ENCODE measurements around the gene MOAP1.
"Not testable (repeated sequence)": the region's sequence is repeated elsewhere in the genome, so short reads cannot be mapped to it uniquely, and the experiment has no call there.

Gene MOAP1

DNA sequence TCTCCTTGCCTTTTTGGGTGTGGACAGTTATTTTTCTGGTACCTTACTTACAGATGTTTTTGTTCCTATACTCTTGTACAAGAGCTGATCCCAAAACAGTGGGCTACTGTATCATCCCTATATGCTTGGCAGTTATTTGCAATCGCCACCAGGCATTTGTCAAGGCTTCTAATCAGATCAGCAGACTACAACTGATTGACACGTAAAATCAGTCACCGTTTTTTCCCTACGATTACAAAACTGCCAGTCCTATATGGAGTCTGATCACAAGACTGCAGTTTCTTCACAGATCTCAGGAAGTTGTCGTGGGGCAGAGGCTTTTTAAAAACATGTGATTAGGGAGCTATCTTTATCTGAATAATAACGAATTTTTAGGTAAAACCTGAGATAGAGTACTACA, 1.8 kb upstream of the MOAP1 start:
- Histone ChIP-seq H3K4me3 (peak overlapping the region; percentile 95; the same call in 1 of the 2 replicates), H3K36me3 (peaks cover 40% of the 10 kb centered on the region), H3K4me1 (peaks cover 35% of the 10 kb centered on the region), H3K27ac (no peak overlapping the region), H3K9me3 (no peaks in the 10 kb centered on the region), H3K27me3 (no peaks in the 10 kb centered on the region), H3K4me2 (peak overlapping the region; percentile 73), H4K20me1 (peaks cover 19% of the 10 kb centered on the region), H3K9ac (peak overlapping the region; percentile 93)
- TF ChIP-seq Cebpa-rat (IDR thresholded peaks at IDR 0.05) = no peak

DNA sequence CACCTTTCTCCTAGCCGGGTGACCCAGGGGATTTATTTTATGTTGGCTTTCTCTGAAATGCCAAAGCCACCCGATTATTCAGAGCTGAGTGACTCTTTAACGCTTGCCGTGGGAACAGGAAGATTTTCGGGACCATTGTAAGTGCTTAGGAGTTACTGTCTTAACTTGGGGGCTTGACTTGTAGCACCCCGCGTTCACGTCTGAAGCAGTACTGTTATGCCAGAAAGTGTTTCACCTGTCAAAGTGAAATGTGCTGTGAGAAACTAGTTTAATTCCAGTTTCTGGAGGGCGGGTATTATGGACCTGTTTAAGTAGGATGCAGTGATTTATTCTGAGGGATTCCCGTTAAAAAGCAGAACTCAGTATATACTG, 638 bp upstream of the MOAP1 start:
- Histone ChIP-seq H3K4me3 (peak overlapping the region; percentile 95), H3K4me1 (peaks cover 35% of the 10 kb centered on the region), H3K9me3 (no peaks in the 10 kb centered on the region), H3K27ac (peak overlapping the region; percentile 92), H3K36me3 (peaks cover 39% of the 10 kb centered on the region), H4K20me1 (peaks cover 19% of the 10 kb centered on the region), H3K9ac (peak overlapping the region; percentile 93), H3K4me2 (peak overlapping the region; percentile 73), H3K27me3 (no peaks in the 10 kb centered on the region)
- TF ChIP-seq Cebpa-rat (IDR thresholded peaks at IDR 0.05) = no peak

DNA sequence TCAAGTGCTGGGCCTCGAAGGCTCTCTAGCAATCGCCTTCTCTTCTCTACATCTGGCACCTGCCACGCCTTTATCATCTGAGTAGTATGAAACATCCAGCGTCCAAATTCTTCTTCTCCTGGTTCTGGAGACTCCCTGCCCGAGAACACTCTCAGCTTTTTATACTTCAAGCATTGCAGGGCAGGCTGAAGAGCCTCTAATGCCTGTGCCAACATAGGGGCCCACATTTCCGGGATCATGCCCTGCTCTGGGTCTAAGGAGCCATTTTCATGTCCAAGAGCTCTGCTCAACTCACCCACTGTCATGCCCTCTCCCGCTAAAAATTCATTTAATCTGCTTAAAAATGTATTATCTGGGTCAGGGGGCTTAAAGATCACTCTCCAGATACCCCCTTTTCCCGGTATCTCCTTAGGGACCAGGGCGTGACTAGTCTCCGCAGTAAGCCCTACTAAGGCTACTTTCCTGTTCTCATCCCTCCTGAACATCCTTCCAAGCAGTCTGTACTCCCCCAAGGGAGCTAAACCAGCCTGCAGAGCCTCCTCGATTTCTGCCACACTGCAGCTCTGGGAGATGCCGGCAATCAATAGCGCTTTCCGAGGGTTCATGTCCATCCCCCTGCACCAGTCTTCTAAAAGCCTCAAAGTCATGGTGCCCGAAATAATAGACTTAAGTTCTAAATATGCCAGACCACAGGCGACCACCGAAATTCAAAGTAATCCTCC, 940 bp downstream of the MOAP1 start:
- Histone ChIP-seq H3K27me3 (no peaks in the 10 kb centered on the region), H4K20me1 (peaks cover 19% of the 10 kb centered on the region), H3K4me1 (peaks cover 35% of the 10 kb centered on the region), H3K4me3 (peak overlapping the region; percentile 95), H3K9me3 (no peaks in the 10 kb centered on the region), H3K27ac (peak overlapping the region; percentile 92), H3K4me2 (peak overlapping the region; percentile 97), H3K9ac (peak overlapping the region; percentile 93), H3K36me3 (peaks cover 39% of the 10 kb centered on the region)
- no peak for TF ChIP-seq Cebpa-rat (IDR thresholded peaks at IDR 0.05)

DNA sequence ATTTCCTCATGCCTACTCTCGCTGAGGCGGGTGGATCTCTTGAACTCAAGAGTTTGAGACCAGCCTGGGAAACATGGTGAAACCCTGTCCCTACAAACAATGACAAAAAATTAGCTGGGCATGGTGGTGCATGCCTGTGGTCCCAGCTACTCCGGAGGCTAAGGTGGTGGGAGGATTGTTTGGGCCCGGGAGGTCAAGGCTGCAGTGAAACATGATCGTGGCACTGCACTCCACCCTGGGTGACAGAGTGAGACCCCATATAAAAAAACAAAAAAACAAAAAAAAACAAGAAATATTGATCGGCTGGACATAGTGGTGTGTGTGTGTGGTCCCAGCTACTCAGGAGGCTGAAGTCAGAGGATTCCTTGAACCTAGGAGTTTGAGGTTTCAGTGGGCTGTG, 9.2 kb downstream of the MOAP1 start:
- H3K36me3 ChIP-seq = no peaks in the 10 kb centered on the region
- no peak overlapping the region for H3K4me2 ChIP-seq

DNA sequence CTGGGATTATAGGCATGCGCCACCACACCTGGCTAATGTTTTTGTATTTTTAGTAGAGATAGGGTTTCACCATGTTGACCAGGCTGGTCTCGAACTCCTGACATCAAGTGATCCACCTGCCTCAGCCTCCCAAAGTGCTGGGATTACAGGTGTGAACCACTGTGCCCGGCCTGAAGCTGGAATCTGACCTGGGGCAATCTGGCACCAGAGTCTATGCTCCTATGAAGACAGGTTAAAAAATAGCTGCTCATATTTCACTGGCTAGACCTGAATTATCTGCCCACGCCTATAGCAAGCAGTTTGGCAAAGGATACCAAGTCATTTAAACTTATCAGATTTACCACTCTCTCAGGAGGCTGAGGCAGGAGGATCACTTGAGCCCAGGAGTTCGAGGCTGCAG, 10.0 kb downstream of the MOAP1 start:
- not testable (repeated sequence) for H4K20me1 ChIP-seq, H3K4me2 ChIP-seq, H3K9me3 ChIP-seq, H3K27me3 ChIP-seq, H3K4me3 ChIP-seq, H3K36me3 ChIP-seq, H3K4me1 ChIP-seq, H3K9ac ChIP-seq, H3K27ac ChIP-seq

More for the DNA sequence above, 9.2 kb downstream of the MOAP1 start:
- H3K4me1 ChIP-seq = no peaks in the 10 kb centered on the region
- H3K4me3 ChIP-seq = no peak overlapping the region
- no peak overlapping the region for H3K9ac ChIP-seq
- no peaks in the 10 kb centered on the region for H3K9me3 ChIP-seq
- no peaks in the 10 kb centered on the region for H3K27me3 ChIP-seq
- H3K27ac ChIP-seq = no peak overlapping the region
- TF ChIP-seq Cebpa-rat (IDR thresholded peaks at IDR 0.05) = no peak
- H4K20me1 ChIP-seq = no peaks in the 10 kb centered on the region

DNA sequence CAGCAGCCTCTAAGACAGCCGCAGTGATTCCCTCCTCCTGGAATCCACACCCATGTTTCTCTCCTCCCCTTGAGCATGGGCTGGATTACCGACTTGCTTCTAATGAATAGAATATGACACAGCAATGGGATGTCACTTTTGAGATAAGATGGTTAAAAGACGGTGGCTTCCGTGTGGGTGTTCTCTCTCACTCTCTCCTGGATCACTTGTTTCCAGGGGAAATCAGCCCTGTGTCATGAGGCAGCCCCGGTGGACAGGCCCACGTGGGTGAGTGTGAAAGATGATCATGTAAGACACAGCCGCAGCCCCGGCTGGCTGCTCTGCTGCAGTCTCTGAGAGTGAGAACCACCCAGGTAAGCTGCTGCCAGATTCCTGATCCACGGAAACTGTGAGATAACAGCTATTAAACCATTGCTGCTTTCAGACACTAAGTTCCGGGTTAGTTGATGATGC, 10.7 kb downstream of the MOAP1 start:
- Histone ChIP-seq H3K9ac (no peak overlapping the region), H3K36me3 (no peaks in the 10 kb centered on the region), H3K9me3 (no peaks in the 10 kb centered on the region), H3K4me3 (no peak overlapping the region), H3K27ac (no peak overlapping the region), H3K4me2 (no peak overlapping the region), H3K4me1 (no peaks in the 10 kb centered on the region), H4K20me1 (no peaks in the 10 kb centered on the region), H3K27me3 (no peaks in the 10 kb centered on the region)
- TF ChIP-seq Cebpa-rat (IDR thresholded peaks at IDR 0.05) = no peak

DNA sequence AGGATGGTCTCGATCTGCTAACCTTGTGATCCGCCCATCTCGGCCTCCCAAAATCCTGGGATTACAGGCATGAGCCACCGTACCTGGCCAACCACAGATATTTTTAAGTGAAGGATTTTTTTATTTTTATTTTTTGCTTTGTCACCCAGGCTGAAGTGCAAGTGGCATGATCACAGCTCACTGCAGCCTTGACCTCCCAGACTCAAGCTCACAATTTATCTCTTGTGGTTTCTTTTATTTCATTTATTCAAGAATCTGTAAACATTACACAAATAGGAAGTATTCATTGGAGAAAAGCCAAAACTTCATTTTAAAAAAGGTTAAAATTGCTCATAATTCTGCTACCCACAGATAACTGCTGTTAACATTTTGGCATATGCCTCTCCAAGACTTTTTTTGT, 13.3 kb downstream of the MOAP1 start:
- Histone ChIP-seq H3K4me2 (no peak overlapping the region), H3K27me3 (no peaks in the 10 kb centered on the region), H3K4me3 (no peak overlapping the region), H3K27ac (no peak overlapping the region), H3K36me3 (no peaks in the 10 kb centered on the region), H3K9me3 (no peaks in the 10 kb centered on the region), H3K4me1 (no peaks in the 10 kb centered on the region), H4K20me1 (no peaks in the 10 kb centered on the region), H3K9ac (no peak overlapping the region)
- no peak for TF ChIP-seq Cebpa-rat (IDR thresholded peaks at IDR 0.05)

DNA sequence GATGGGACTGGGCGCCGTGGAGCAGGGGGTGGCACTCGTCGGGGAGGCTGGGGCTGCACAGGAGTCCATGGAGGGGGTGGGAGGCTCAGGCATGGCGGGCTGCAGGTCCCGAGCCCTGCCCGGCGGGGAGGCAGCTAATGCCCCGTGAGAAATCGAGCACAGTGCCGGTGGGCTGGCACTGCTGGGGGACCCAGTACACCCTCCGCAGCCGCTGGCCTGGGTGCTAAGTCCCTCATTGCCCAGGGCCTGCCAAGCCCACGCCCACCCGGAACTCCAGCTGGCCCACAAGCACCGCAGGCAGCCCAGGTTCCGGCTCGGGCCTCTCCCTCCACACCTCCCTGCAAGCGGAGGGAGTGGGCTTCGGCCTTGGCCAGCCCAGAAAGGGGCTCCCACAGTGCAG, 14.6 kb downstream of the MOAP1 start:
- H3K27me3 ChIP-seq, H3K4me2 ChIP-seq, H3K4me1 ChIP-seq, H3K9me3 ChIP-seq, H3K4me3 ChIP-seq, H3K36me3 ChIP-seq, H3K27ac ChIP-seq, H4K20me1 ChIP-seq, H3K9ac ChIP-seq: not testable (repeated sequence)

DNA sequence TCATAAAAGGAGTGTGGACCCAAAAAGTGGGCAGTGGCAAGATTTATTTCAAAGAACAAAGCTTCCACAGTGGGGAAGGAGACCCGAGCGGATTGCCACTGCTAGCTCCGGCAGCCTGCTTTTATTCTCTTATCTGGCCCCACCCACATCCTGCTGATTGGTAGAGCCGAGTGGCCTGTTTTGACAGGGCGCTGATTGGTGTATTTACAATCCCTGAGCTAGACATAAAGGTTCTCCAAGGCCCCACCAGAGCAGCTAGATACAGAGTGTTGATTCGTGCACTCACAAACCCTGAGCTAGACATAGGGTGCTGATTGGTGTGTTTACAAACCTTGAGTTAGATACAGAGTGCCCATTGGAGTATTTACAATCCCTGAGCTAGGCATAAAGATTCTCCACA, 15.1 kb downstream of the MOAP1 start:
- H3K36me3 ChIP-seq, H3K27ac ChIP-seq, H3K4me3 ChIP-seq, H3K27me3 ChIP-seq, H3K9me3 ChIP-seq, H3K4me2 ChIP-seq, H4K20me1 ChIP-seq, H3K4me1 ChIP-seq, H3K9ac ChIP-seq: not testable (repeated sequence)

DNA sequence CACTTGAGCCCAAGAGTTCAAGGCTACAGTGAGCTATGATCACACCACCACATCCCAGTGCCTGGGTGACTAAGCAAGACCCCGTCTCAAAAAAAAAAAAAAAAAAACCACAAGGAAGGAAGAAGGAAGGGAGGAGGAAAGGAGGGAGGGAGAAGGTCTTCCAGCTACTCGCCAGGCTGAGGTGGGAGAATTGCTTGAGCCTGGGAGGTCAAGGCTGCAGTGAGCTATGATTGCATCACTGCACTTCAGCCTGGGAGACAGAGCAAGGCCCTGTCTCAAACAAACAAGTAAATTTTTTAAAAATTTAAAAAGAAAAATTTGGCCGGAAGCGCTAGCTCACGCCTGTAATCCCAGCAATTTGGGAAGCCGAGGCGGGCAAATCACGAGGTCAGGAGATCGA, 16.1 kb downstream of the MOAP1 start:
- not testable (repeated sequence) for H3K27me3 ChIP-seq, H3K27ac ChIP-seq, H3K4me2 ChIP-seq, H3K4me3 ChIP-seq, H3K9ac ChIP-seq, H3K36me3 ChIP-seq, H3K9me3 ChIP-seq, H4K20me1 ChIP-seq, H3K4me1 ChIP-seq
